ENCODE data around the gene FGF12.

FGF12 gene

DNA sequence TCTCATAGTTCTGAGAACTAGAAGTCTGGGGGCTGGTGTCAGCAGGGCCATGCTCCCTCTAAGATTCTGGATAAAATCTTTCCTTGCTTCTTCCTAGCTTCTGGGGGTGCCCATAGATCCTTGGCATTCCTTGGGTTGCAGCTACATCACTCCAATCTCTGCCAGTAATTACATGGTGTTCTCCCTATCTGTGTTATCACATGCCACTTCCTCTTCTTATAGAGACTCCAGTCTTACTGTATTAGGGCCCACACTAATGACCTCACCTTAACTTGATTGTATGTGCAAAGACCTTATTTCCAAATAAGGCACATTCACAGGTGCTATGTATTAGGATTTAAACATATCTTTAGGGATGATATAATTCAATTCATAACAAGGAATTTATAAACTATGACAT is 618.5 kb downstream of the FGF12 start:
- Histone ChIP-seq H3K4me1 (ENCODE audit: control insufficient read depth in 2 of 2, insufficient read depth in 1 of 2, low read depth in 1 of 2, low read length in 2 of 2) (peaks cover 0 to 2% of the 10 kb centered on the region in 2 donors), H2BK120ac (ENCODE audit: low read depth, low read length) (no peak overlapping the region), H2AK5ac (ENCODE audit: low read depth, low read length) (no peak overlapping the region), H3K36me3 (replicated peaks in 1 of 2; ENCODE audit: control insufficient read depth in 2 of 2, insufficient read depth in 2 of 2, low read length in 2 of 2) (no peaks in the 10 kb centered on the region), H4K91ac (ENCODE audit: low read depth, low read length, poor library complexity) (no peak overlapping the region), H3K18ac (ENCODE audit: low read length) (no peak overlapping the region), H2BK12ac (ENCODE audit: low read length) (no peak overlapping the region), H3K14ac (ENCODE audit: low read length) (no peak overlapping the region), H3K4me3 (ENCODE audit: low read length in 2 of 2) (no peak overlapping the region), H3K23ac (ENCODE audit: low read depth, low read length, poor library complexity) (no peak overlapping the region), H4K8ac (ENCODE audit: low read depth, low read length) (no peak overlapping the region), H3K27me3 (ENCODE audit: control insufficient read depth in 3 of 3, insufficient read depth in 3 of 3, low read depth in 1 of 3, low read length in 3 of 3) (no peaks in the 10 kb centered on the region), H2BK5ac (ENCODE audit: low read length) (no peak overlapping the region), H3K4me2 (ENCODE audit: insufficient read depth, low read length, poor library complexity, severe bottlenecking) (no peak overlapping the region), H3K9ac (ENCODE audit: low read depth, low read length, poor library complexity) (no peak overlapping the region), H3K4ac (ENCODE audit: low read length) (no peak overlapping the region), H3K79me1 (ENCODE audit: low read depth, low read length) (no peaks in the 10 kb centered on the region), H2AFZ (ENCODE audit: low read length) (no peak overlapping the region), H3K9me3 (replicated peaks in 1 of 2; ENCODE audit: control insufficient read depth in 2 of 2, insufficient read depth in 1 of 2, low read depth in 1 of 2, low read length in 2 of 2) (no peaks in the 10 kb centered on the region), H2BK15ac (ENCODE audit: low read length) (no peak overlapping the region), H3K27ac (replicated peaks; ENCODE audit: low read length) (no peak overlapping the region)
- no peak for DNase-seq (ENCODE audit: low spot score)

DNA sequence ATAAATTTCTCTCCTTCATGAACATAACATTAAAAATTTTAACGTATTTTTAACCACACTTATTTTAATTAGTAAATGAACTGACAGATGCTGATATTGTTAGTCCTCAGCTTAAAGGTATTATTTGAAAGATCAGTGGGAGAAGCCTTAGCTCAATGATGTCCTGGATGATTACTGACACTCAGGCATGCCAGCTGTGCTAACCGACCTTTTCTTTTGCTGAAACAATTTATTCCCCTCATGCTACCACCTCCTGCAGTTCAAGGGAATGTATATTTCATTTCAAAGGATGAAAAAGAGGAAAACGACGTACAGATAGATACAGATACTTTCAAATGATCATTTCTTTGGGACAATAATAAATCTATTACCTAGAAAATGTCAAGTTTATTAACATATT is 620.8 kb downstream of the FGF12 start:
- H2AFZ ChIP-seq (ENCODE audit: low read length) = no peak overlapping the region
- no peak overlapping the region for H3K18ac ChIP-seq (ENCODE audit: low read length)
- H3K36me3 ChIP-seq (replicated peaks in 1 of 2; ENCODE audit: control insufficient read depth in 2 of 2, insufficient read depth in 2 of 2, low read length in 2 of 2) = no peaks in the 10 kb centered on the region
- H2BK5ac ChIP-seq (ENCODE audit: low read length) = no peak overlapping the region
- no peak overlapping the region for H3K4ac ChIP-seq (ENCODE audit: low read length)
- H3K14ac ChIP-seq (ENCODE audit: low read length) = no peak overlapping the region
- H2AK5ac ChIP-seq (ENCODE audit: low read depth, low read length) = no peak overlapping the region
- H3K4me1 ChIP-seq (ENCODE audit: control insufficient read depth in 2 of 2, insufficient read depth in 1 of 2, low read depth in 1 of 2, low read length in 2 of 2) = peaks cover 0 to 2% of the 10 kb centered on the region in 2 donors
- H4K8ac ChIP-seq (ENCODE audit: low read depth, low read length) = no peak overlapping the region
- H3K9me3 ChIP-seq (replicated peaks in 1 of 2; ENCODE audit: control insufficient read depth in 2 of 2, insufficient read depth in 1 of 2, low read depth in 1 of 2, low read length in 2 of 2) = no peaks in the 10 kb centered on the region
- H3K79me1 ChIP-seq (ENCODE audit: low read depth, low read length) = no peaks in the 10 kb centered on the region
- H3K4me3 ChIP-seq (ENCODE audit: low read length in 2 of 2) = no peak overlapping the region
- H3K4me2 ChIP-seq (ENCODE audit: insufficient read depth, low read length, poor library complexity, severe bottlenecking) = no peak overlapping the region
- H3K9ac ChIP-seq (ENCODE audit: low read depth, low read length, poor library complexity) = no peak overlapping the region
- no peak overlapping the region for H2BK120ac ChIP-seq (ENCODE audit: low read depth, low read length)
- H3K27ac ChIP-seq (replicated peaks; ENCODE audit: low read length) = no peak overlapping the region
- no peak for DNase-seq (ENCODE audit: low spot score)
- no peak overlapping the region for H2BK12ac ChIP-seq (ENCODE audit: low read length)
- H3K23ac ChIP-seq (ENCODE audit: low read depth, low read length, poor library complexity) = no peak overlapping the region
- no CpG with 5 or more reads among the region's 4 CpGs for WGBS, 2 donors (ENCODE audit: extremely low coverage in 2 of 2, insufficient read length in 2 of 2, insufficient replicate concordance in 1 of 2)
- no peaks in the 10 kb centered on the region for H3K27me3 ChIP-seq (ENCODE audit: control insufficient read depth in 3 of 3, insufficient read depth in 3 of 3, low read depth in 1 of 3, low read length in 3 of 3)
- no peak overlapping the region for H4K91ac ChIP-seq (ENCODE audit: low read depth, low read length, poor library complexity)
- no peak overlapping the region for H2BK15ac ChIP-seq (ENCODE audit: low read length)

DNA sequence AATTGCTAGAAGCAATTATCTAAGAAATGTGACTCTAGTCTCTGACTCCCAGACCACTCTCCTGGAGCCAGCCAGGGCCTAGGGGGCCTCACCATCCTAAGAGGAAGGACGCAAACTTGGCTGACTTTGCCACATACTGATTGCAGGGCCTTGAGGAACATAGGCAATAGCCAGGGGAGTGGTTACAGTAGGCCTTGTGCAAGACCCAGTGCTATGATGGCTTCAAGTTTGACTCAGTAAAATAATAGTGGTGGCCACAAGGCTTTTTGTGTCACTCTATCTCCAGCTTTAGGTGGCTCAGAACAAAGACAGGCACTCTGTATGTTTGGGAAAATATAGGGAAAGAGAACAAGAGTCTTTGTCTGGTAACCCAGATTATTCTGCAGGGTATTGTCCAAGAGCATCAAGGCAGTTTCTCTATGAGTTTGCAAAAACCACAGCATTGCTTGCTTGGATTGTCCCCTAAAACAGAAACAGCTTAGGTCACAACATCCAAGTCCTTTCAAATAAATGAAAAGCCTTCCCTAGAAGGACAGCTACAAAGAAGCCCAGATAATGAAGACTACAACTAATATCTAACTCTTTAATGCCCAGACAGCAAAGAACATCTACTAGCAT is 634.8 kb downstream of the FGF12 start:
- Histone ChIP-seq H2BK120ac (ENCODE audit: low read depth, low read length) (no peak overlapping the region), H3K36me3 (replicated peaks in 1 of 2; ENCODE audit: control insufficient read depth in 2 of 2, insufficient read depth in 2 of 2, low read length in 2 of 2) (no peaks in the 10 kb centered on the region), H3K23ac (ENCODE audit: low read depth, low read length, poor library complexity) (no peak overlapping the region), H4K8ac (ENCODE audit: low read depth, low read length) (no peak overlapping the region), H3K9me3 (replicated peaks in 1 of 2; ENCODE audit: control insufficient read depth in 2 of 2, insufficient read depth in 1 of 2, low read depth in 1 of 2, low read length in 2 of 2) (peaks cover 4 to 12% of the 10 kb centered on the region in 2 donors), H3K14ac (ENCODE audit: low read length) (no peak overlapping the region), H3K4me3 (ENCODE audit: low read length in 2 of 2) (no peak overlapping the region), H3K4me2 (ENCODE audit: insufficient read depth, low read length, poor library complexity, severe bottlenecking) (no peak overlapping the region), H2BK15ac (ENCODE audit: low read length) (no peak overlapping the region), H3K79me1 (ENCODE audit: low read depth, low read length) (peaks cover 2% of the 10 kb centered on the region), H2AK5ac (ENCODE audit: low read depth, low read length) (no peak overlapping the region), H3K18ac (ENCODE audit: low read length) (no peak overlapping the region), H2BK12ac (ENCODE audit: low read length) (no peak overlapping the region), H2BK5ac (ENCODE audit: low read length) (no peak overlapping the region), H3K27ac (replicated peaks; ENCODE audit: low read length) (no peak overlapping the region), H2AFZ (ENCODE audit: low read length) (no peak overlapping the region), H4K91ac (ENCODE audit: low read depth, low read length, poor library complexity) (no peak overlapping the region), H3K4me1 (ENCODE audit: control insufficient read depth in 2 of 2, insufficient read depth in 1 of 2, low read depth in 1 of 2, low read length in 2 of 2) (peaks cover 2 to 4% of the 10 kb centered on the region in 2 donors), H3K9ac (ENCODE audit: low read depth, low read length, poor library complexity) (no peak overlapping the region), H3K27me3 (ENCODE audit: control insufficient read depth in 3 of 3, insufficient read depth in 3 of 3, low read depth in 1 of 3, low read length in 3 of 3) (no peaks in the 10 kb centered on the region), H3K4ac (ENCODE audit: low read length) (no peak overlapping the region)
- no peak for DNase-seq (ENCODE audit: low spot score)
- WGBS, 2 donors (ENCODE audit: extremely low coverage in 2 of 2, insufficient read length in 2 of 2, insufficient replicate concordance in 1 of 2) = no CpG with 5 or more reads among the region's 1 CpG

DNA sequence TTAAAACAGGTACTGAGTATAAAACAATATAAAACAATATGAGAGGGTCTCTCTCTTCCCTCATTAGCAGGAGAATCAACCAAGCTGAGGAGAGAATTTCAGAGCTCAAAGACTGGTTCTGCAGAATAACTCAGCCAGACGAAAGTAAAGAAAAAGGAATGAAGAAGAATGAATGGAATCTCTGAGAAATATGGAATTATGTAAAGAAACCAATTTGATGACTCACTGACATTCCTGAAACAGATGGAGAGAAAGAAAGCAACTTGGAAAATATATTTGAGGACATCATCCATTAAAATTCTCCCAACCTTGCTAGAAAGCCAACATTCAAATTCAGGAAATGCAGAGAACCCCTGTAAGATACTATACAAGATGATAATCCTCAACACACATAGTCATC is 635.5 kb downstream of the FGF12 start:
- Histone ChIP-seq H3K4ac (ENCODE audit: low read length) (no peak overlapping the region), H2BK12ac (ENCODE audit: low read length) (no peak overlapping the region), H3K9me3 (replicated peaks in 1 of 2; ENCODE audit: control insufficient read depth in 2 of 2, insufficient read depth in 1 of 2, low read depth in 1 of 2, low read length in 2 of 2) (peaks cover 4 to 12% of the 10 kb centered on the region in 2 donors), H3K4me3 (ENCODE audit: low read length in 2 of 2) (no peak overlapping the region), H3K9ac (ENCODE audit: low read depth, low read length, poor library complexity) (no peak overlapping the region), H3K27me3 (ENCODE audit: control insufficient read depth in 3 of 3, insufficient read depth in 3 of 3, low read depth in 1 of 3, low read length in 3 of 3) (no peaks in the 10 kb centered on the region), H4K91ac (ENCODE audit: low read depth, low read length, poor library complexity) (no peak overlapping the region), H2BK15ac (ENCODE audit: low read length) (no peak overlapping the region), H3K27ac (replicated peaks; ENCODE audit: low read length) (no peak overlapping the region), H3K14ac (ENCODE audit: low read length) (no peak overlapping the region), H2AK5ac (ENCODE audit: low read depth, low read length) (no peak overlapping the region), H3K4me2 (ENCODE audit: insufficient read depth, low read length, poor library complexity, severe bottlenecking) (no peak overlapping the region), H3K4me1 (ENCODE audit: control insufficient read depth in 2 of 2, insufficient read depth in 1 of 2, low read depth in 1 of 2, low read length in 2 of 2) (peaks cover 2 to 4% of the 10 kb centered on the region in 2 donors), H4K8ac (ENCODE audit: low read depth, low read length) (no peak overlapping the region), H3K79me1 (ENCODE audit: low read depth, low read length) (peaks cover 2% of the 10 kb centered on the region), H3K18ac (ENCODE audit: low read length) (no peak overlapping the region), H3K36me3 (replicated peaks in 1 of 2; ENCODE audit: control insufficient read depth in 2 of 2, insufficient read depth in 2 of 2, low read length in 2 of 2) (no peaks in the 10 kb centered on the region), H3K23ac (ENCODE audit: low read depth, low read length, poor library complexity) (no peak overlapping the region), H2AFZ (ENCODE audit: low read length) (no peak overlapping the region), H2BK120ac (ENCODE audit: low read depth, low read length) (no peak overlapping the region), H2BK5ac (ENCODE audit: low read length) (no peak overlapping the region)
- DNase-seq (ENCODE audit: low spot score) = no peak
- WGBS, 2 donors (ENCODE audit: extremely low coverage in 2 of 2, insufficient read length in 2 of 2, insufficient replicate concordance in 1 of 2) = no CpG with 5 or more reads among the region's 1 CpG
